A549 treated with CpdA at 1 μM for 4 hours (cell line): Measurements from ENCODE around the gene TOMM5. TPM values are rescaled to one million over a fixed set of nuclear protein-coding genes. Genes with fewer than 3 reads are reported as not detected.

ENCODE experiments used
- total RNA-seq: library from RNA; stranded (reverse); fragments of 200-300 nt; extraction: Qiagen RNA extraction; gene quantifications from 5 replicates; pipeline ENCODE4 v1.2.3, GENCODE V29; 2022; ENCODE audit warnings: low read depth

TOMM5 gene
- total RNA-seq: 308 to 352 TPM (median 333 TPM) in 5 replicates

GRCh38 chr9:37592108-37592951 is at the start of gene TOMM5:
TOMM5 (minus strand) TSS chr9:37592597; CDS start chr9:37592532, 65 bp downstream.

DNA sequence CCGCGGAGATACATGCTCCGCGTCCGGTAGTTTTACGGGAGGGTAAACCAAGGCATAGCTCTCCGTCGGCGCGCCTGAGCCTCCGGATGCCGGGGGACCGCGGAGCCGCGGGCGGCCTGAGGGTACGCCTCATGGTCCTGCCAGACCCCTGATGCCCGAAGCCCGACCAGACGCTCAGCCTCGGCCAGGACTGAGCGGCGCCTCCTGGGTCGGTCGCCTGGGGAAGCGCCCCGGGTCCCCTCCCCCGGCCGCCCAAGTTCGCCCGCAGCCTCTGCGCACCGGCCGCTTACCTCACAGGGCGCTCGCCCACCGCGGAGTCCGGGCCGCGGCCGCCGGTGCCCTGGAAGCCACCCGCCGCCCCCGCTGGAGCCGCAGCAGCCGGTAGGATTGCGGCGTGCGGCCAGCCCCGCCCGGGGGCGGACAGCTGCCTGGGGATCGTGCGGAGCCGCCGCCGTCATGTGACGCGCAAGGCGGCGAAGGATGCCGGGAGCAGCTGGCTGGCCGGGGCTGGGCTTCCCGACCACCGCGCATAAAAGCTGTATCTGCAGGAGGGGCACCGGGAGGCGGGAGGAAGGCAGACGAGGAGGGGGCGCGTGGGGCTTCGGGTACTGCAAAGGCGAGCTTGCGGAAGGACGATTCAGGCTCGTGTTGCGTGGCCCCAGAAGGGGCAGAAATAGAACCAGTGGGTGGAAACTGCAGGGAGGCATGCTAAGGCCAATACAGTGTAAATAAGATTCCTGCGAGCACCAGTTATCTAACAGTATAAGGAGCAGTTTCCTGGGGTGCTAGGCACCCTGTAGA is 16.3 kb downstream of the TOMM5 start, which contains the start of gene FBXO10:
Gene FBXO10 (minus strand): TSS at position 460 of the 801 bp plus-strand sequence. CDS start 34,612 bp downstream, outside the sequence.

Other genes starting within 250 kb of the TOMM5 start
- gene GRHPR, start 169.9 kb downstream of the TOMM5 start, total RNA-seq: 146 to 170 TPM (median 160 TPM) in 5 replicates
- gene ZBTB5, start 127.1 kb downstream of the TOMM5 start, total RNA-seq: 8.0 to 9.7 TPM (median 9.0 TPM) in 5 replicates
- 38.4 to 44.0 TPM (median 42.4 TPM) in 5 replicates for gene POLR1E, start 106.6 kb downstream of the TOMM5 start, total RNA-seq
- gene FBXO10, start 16.2 kb downstream of the TOMM5 start, total RNA-seq: 5.8 to 7.8 TPM (median 7.3 TPM) in 5 replicates
- 0.01 to 0.12 TPM (median 0.05 TPM) in 4 of 5 replicates, not detected in the other for gene FRMPD1, start 58.4 kb upstream of the TOMM5 start, total RNA-seq
- gene TRMT10B, start 161.2 kb upstream of the TOMM5 start, total RNA-seq: 5.6 to 7.1 TPM (median 6.1 TPM) in 5 replicates
- gene EXOSC3, start 192.5 kb upstream of the TOMM5 start, total RNA-seq: 73.8 to 95.9 TPM (median 91.4 TPM) in 5 replicates
- 9.6 to 16.3 TPM (median 12.1 TPM) in 5 replicates for gene DCAF10, start 208.2 kb upstream of the TOMM5 start, total RNA-seq